GM21381 (cell line): Measurements from ENCODE around the gene RENBP.

ENCODE experiments used
- ATAC-seq: cut with Tn5 transposase; IDR thresholded peaks from one replicate; pipeline ENCODE4 v1.9.1; 2021; ENCODE audit warnings: mild to moderate bottlenecking, moderate library complexity; ENCODE audit not compliant: unreplicated experiment

Gene RENBP

GRCh38 chrX:153954558-153955227, 10.2 kb upstream of the RENBP start:
- ATAC-seq, result no peak

GRCh38 chrX:153953892-153954557, 9.6 kb upstream of the RENBP start:
- no peak for ATAC-seq

DNA sequence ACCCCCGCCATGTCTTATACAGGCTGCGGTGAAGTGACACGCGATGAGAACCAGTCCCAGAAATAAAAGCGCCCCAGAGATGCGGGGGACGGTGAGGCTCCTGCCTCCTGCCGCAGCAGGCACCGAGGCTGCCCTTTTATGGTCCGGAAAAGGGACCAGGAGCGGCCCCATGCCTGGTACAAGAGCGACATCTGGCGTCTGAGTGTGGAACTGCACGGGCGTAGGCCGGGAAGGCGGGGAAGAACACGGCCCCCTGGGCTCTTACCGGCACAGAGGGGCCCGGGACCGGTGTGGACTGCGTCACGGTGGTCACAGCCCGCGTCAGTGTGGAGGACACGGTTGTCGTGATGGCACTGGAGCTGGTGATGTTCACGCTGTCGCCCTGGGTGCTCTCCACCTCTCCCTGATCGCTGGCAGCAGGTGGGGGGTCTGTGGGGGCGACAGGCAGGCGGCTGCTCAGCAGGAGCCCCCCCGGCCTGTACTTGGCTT, 8.9 kb upstream of the RENBP start:
- ATAC-seq, result no peak

DNA sequence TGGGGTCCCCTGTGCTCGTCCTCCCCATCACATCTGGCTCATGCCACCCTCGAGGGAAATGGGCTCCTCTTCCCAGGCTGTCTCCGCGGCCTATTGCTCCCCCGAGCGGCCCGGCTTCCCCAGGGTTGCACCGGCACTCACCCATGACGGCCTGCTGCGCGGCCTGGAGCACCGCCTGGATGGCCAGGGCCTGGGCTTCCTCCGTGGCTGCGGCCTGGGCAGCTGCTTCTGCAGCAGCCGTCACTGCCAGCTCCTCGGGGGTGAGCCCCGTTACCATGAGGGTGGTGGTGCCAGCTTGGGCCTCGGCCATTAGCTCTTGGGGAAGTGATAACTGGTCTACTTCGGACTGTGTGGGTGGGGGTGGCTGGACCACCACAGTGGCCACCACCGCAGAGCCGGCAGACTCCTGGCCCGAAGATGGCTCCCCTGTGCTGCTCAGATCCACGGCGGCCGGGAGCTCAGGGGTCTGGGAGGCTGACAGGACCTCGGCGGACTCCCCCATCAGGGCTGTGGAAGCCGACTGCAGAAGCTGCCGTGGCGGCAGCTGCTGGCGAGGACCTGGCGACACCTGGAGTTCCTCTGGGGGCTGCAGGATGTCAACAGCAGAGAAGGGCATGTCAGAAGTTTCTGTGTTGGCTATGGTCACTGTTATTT, 8.1 kb upstream of the RENBP start:
- ATAC-seq, result no peak

DNA sequence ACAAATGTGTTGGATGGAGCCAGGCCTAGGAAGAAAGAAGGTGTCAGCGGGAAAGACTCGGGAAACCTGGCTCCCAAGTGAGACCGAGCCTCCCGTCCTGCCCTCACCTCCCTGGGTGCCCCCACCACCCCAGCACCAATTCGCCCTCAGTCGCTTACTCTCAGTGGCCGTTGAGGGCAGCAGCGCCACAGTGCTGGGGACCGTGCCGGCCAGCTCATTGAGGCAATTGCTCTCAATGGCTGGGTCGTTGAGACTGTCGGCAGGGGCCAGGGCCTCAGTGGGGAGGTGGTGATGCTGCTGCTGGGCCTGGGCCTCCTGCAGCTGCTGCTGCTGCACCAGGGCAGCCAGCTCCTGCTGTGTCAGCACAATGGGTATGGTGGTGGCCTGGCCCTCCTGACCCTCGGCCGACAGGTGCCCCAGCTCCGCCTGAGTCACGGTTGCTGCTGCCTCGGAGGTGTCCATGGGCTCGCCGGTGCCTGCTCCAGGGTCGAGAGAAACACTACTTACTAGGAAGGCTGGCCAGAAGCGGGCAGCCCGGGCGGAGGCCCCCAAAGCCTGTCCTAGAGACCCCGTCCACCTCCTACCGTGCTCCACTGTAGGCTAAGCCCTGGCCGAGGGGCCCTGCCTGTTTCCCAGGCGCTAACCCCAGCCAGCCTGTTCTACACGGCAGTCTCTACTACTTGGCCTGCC, 7.4 kb upstream of the RENBP start:
- no peak for ATAC-seq

GRCh38 chrX:153950127-153950526, 5.7 kb upstream of the RENBP start:
- ATAC-seq, result no peak

DNA sequence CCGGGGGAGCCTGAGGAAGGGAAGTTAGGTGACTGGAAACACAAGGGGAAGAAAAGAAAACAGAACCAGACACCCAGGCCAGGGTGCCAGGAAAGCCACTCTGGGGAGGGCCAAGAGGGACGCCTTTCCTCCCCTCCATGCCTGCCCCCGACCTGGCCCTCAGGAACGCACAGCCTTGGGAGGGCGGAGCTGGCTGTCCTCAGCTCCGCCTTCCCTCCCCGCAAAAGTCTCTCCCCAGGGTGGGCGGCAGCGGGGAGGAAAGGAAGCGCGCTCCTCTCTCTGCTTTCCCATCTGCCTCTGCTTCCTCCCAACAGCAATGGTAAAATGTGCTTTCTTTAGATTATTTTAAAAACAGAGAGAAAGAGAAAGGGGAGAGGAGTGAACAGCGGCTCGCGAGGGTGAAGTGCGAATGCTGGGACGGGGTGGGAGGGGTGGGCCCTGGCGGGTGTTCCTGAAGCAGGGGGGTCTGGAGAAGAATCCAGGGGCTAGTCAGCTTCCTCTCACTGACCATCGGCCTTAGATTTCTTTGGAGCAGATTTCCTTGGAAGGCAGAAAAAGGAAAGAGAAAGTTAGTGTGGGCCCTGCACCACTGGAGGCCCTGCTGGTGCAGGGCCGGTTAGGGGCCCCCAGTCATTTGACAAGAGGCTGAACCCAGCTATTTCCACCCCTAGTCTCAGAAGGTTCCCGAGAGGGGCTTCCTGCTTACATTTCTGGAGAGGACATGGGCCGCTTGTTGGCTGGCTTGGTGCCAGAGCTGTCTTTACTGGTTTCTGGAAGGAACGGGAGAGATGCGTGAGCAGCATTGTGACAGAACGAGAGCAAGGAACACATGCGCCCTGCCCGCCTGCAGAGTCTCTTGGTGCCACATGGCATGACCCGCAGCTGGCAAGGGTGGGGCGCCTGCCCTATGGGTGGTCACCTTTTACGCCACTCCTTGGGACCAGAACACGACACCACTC, 4.7 kb upstream of the RENBP start:
- ATAC-seq, result no peak

- no peak for ATAC-seq
These were observed 3.6 kb upstream of the RENBP start for GRCh38 chrX:153948002-153948466.

- peak; percentile 71 for ATAC-seq
These were observed 2.7 kb upstream of the RENBP start for GRCh38 chrX:153947009-153947769.

GRCh38 chrX:153945956-153946943, 1.8 kb upstream of the RENBP start:
- ATAC-seq, result no peak

DNA sequence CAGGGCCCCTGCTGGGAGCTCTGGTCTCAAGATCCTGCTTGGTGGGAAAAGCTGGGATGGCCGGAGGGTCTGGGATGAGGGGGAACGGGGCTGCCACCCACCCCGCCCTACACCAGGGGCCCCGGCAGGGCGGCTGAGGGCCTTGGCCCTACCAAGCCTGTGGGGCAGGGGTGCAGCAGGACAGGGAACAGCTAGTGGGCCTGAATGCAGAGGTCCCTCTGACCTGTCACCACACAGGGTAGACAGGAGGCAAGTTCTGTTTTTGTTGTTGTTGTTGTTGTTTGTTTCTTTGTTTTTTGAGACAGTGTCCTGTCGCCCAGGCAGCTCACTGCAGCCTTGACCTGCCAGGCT, 332 bp upstream of the RENBP start:
- ATAC-seq, result no peak

GRCh38 chrX:153941336-153942252, 2.8 kb downstream of the RENBP start:
- no peak for ATAC-seq

DNA sequence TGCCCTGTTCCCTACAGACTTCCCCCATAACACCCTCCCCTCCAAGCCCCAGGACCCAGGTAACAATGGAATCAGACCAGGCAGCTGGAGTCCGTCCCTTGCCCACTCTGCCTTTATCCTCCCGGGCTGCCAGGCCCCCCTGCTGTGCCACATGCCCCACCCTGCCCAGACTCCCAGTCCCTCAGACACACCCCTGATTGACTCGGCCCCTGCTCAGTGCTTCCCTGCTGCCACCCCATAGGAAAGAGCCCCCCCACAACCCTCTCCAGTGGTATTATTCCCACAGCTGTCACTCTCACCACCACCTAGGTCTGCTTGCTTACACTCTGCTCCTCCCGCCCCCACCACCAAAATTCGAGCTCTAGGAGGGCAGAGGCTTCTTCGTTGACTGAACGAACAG, 4.9 kb downstream of the RENBP start:
- no peak for ATAC-seq

DNA sequence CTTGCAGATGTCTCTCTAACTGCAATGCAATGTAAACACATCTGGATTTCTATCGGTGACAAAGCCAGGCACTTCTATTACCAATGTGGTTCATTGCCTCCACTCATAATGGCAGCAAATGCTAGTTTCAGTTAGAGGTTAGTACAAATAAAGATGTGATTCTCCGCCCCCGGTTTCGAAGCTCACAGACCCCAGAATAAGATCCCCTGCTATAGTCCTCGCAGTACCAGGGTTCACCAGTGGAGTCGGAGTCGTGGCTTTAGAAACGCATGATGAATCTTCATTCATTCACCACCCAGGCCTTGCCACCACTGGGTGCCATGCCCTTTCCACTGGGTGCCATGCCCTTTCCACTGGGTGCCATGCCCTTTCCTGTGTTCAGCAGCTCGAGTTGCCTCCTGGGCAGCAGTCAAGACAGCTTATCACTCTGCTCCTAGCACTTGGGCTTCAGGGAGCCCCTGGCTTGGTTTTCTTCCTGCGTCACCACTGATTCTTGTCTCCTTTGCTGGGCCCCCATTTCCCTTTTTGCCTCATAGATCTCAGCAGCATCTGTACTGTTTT, 6.1 kb downstream of the RENBP start:
- no peak for ATAC-seq

- ATAC-seq, result no peak
These were observed 7.4 kb downstream of the RENBP start for GRCh38 chrX:153937056-153937455.

- no peak for ATAC-seq
These were observed 9.1 kb downstream of the RENBP start for GRCh38 chrX:153935326-153935851.
